Embryonic facial prominence (tissue), 1 donor: Measurements from ENCODE around the gene IQCF5.
"Not testable (repeated sequence)": the region's sequence is repeated elsewhere in the genome, so short reads cannot be mapped to it uniquely, and the experiment has no call there.

Source experiments
- DNase-seq: peaks from one replicate; pipeline ENCODE4 v3.0.0-alpha.2; 2016; ENCODE audit errors: extremely low spot score

IQCF5 gene

GRCh38 chr3:51875501-51875900 lies at the start of gene IQCF5:
IQCF5 (minus strand) TSS chr3:51875601; CDS start chr3:51875531, 70 bp downstream.
- no peak for DNase-seq

GRCh38 chr3:51921081-51921578 lies 45.7 kb upstream of the IQCF5 start:
- no peak for DNase-seq

DNA sequence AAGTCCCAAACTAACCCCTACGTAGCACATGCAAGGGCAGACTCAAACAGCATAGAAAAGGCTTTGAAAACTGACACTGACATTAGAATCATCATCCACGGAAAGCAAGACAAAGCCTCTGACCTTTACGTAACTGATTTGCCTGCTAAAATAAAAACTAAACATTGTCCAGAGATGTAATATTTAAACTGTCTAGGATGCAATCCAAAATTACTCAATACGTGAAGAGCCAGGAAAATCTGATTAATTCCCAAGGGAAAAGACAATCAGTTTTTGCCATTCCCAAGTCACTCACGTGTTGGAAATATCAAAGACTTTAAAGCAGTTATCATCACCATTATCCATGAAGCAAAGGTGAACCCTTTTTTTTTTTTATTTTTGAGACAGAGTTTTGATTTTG lies 41.0 kb upstream of the IQCF5 start:
- DNase-seq, result no peak

DNA sequence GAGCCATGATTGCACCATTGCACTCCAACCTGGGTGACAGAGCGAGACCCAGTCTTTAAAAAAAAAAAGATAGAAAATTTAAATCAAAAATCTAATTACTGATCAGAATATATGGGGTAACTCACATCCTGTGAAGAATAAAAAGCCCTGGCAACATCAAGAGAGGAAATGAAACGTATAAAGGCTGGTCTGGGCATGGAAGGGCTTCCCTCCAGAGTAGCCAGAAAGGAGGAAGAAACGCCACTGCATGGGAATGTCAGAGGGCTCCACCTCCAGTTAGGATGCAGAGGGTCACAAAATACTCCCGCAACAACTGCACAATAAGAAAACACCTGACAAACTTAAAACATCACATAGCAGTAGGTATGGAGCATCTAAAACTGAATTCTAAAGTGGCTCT lies 32.6 kb upstream of the IQCF5 start:
- DNase-seq, result no peak

GRCh38 chr3:51904034-51904823 lies 28.8 kb upstream of the IQCF5 start:
- DNase-seq, result no peak

- not testable (repeated sequence) for DNase-seq
These were observed 27.0 kb upstream of the IQCF5 start for GRCh38 chr3:51902361-51902760.

GRCh38 chr3:51900043-51900442 lies 24.6 kb upstream of the IQCF5 start:
- not testable (repeated sequence) for DNase-seq

GRCh38 chr3:51897391-51897790 lies 22.0 kb upstream of the IQCF5 start:
- no peak for DNase-seq

DNA sequence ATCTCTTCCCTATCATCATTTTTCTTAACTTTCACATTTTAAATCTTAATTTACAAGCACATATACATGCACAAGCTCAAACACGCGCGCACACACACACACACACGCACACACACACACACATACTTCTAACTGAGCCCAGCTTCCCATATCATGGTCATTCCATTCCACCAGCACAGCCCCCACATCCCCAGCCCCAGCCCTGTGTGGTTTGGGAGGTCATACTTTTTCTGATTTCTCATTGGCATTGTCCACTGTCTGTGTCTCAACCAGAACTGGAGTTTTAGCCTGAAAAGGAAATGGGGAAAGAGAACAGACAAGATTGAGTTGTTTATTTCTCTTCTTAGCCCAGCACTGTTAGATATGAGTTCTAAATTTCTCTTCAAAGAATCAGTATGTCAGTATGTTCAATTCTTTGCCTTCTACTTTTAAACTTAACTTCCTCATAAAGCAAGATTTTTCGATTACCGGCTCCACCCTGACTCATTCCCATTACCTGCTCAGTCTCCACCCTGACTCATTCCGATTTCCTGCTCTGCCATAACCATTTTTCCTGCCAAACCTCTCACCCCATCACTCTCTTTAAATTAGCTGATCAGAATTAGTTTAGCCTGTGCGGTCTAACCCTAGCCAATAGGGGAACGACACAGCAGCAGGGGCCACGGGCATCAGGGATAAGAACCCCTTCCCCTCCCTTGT lies 21.4 kb upstream of the IQCF5 start:
- DNase-seq, result no peak

DNA sequence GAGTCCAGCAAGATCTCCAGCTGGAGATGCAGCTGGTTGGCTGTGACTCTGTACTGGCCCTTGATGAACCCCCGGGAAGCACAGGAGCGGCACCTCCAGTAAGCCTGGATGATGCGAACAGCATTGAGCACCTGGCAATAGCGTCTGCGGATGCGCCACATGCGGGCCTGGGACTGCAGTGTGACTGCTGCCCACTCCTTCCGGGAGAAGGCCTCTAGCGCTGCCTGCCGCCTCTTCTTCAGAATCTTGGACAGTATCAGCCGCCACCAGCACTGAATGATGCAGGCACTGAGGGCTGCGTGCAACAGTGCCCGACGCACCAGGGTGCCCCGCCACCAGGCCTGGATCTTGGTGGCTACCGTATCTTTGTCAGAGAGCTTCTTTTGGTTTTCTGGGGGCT lies 19.5 kb upstream of the IQCF5 start:
- DNase-seq, result no peak

- DNase-seq, result no peak
These were observed 19.0 kb upstream of the IQCF5 start for GRCh38 chr3:51894391-51894790.

DNA sequence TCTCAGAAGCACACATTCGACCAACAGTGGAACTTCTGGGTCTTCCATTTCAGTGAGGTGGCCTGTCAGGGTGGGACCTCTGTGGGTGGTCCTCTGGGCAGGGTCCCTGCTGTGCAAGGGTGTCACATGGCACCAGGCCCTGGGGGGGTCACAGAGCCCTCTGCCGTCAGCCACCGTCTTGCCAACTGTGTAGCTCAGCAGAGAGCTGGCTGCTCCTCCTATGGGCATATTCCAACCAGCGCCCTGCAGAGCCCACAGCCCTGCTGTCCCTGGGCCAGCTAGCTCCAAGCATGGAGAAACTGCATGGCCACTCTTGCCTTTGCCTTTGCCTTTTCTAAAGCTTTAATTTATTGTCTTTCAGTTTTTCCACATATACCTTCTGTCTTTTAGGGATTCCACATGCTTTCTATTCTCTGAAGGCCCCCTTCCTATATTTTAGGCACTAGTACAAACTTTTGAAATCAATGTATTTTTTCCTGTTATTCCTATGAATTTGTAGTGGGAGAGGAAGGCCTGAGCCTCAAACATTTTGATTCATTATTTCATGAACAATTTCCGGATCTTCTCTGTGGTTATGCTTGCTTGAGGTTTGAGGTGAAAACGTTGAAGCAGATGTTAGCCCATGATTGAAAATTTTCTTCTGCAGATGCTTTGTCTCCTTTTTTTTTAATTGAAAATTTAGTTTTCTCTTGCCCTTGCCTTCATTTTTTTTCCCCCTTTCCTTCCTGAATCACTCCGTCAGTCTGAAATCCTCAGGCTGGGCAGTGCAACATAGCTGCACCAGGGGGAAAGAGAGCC lies 16.0 kb upstream of the IQCF5 start:
- DNase-seq, result no peak

DNA sequence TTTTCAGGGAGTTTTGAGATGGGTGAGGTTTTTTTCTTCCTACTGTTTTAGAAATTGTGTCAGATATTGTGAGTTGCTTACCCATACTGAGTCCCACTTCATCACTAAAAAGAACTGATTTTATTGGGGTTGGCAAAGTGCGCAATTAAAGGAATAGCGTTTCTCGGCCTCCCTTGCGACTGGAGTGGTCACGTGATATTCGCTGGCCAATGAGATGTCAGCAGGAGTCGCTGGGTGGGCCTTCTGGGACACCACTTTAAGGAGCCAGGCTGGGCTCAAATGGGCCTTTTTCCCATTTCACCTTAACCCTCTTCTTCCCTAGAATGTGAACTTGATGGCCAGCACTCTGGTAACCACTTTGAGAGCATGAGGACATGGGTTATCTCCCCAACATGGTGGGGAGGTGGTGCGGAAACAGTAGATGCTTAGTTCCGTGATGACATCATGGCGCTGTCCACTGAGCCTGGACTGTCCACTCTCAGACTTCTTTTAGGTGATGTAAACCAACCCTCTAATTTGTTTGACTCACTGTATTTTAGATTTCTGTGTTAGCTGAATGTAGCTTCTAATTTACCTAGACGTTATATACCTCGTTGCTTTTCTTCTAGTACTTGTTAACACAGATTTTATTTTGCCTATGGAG lies 13.2 kb upstream of the IQCF5 start:
- no peak for DNase-seq

DNA sequence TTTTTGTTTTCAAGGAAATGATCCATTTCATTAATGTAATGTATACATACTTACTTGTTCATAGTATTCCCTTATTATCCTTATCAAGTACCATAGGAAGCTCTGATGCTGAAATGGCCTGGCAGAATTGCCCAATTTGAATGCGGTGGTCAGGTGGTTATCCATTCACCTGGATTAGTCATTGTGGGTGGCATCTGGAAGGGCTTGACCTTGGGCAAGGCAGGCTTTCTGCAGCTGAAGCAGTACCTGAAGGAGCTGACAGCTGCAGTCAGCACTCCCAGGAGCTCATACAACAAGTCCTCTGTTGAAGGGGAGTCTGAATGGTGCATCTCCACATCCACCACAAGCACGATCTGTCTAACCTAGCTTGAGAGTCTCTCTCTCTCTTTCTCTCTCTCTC lies 12.2 kb upstream of the IQCF5 start:
- DNase-seq, result no peak

DNA sequence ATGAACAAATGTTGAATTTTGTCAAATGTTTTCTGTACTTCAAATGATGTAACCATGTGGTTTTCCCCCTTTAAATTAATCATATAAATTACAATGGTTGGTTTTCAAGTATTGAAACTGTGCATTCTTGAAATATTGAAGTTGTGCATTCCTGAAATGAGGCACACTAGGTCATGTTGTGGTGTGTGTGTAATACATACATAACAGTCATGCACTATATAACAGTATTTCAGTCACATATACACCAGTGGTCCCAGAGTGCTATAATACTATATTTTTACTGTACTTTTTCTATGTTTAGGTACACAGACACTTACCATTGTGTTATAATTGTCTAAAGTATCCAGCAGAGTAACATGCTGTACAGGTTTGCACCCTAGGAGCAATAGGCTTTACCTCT lies 11.0 kb upstream of the IQCF5 start:
- DNase-seq, result no peak

- no peak for DNase-seq
These were observed 4.5 kb upstream of the IQCF5 start for GRCh38 chr3:51879937-51880336.

GRCh38 chr3:51876186-51876585 lies 785 bp upstream of the IQCF5 start:
- DNase-seq, result no peak

DNA sequence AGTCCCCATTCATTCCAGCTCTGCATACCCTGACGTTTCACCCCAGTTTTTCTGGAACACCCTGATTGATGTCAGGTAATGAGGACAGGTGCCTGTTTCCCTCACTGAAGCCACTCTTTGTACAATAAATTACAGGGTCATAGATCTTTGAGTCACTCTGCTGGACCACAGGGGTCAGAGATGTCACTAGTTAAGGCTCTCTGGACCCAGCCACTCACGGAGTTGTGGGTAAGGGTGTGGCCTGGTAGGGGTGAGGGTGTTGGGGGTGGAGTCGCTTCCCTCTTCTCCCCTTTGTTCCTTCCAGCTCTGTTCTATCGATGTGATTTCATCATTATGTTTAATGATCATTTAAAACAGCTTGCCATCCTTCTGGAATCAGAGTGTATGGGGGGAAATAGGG lies 512 bp downstream of the IQCF5 start:
- no peak for DNase-seq

GRCh38 chr3:51874411-51874810 lies 990 bp downstream of the IQCF5 start:
- no peak for DNase-seq

GRCh38 chr3:51873876-51874275 lies 1.5 kb downstream of the IQCF5 start:
- no peak for DNase-seq

- DNase-seq, result no peak
These were observed 2.1 kb downstream of the IQCF5 start for GRCh38 chr3:51873253-51873766.

DNA sequence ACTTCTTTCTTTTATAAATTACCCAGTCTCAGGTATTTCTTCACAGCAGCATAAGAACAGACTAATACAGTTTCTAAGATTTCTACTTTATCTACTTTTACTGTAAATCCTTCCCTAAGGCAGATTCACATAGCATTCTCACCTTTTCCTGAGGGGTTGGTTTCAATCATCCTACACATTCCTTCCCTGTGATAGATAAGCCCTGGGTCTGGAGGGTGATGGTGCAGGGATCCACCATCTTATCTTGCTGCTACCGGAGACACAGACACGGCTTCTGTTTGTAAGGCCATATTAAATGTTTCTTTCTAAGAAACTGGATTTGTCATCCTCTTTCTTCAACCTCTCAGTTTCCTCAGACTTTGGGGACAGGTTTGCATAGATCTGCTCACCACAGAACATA lies 6.1 kb downstream of the IQCF5 start:
- DNase-seq, result no peak
